SIG-M5 treated with dmso at 0.1 percent for 504 hours (cell line): ENCODE data around the gene DCDC2C.

Experiments
- DNase-seq: peaks from one replicate; lab custom pipeline; 2025; ENCODE audit not compliant: unreplicated experiment; lab: John Stamatoyannopoulos, UW

The DCDC2C gene

DNA sequence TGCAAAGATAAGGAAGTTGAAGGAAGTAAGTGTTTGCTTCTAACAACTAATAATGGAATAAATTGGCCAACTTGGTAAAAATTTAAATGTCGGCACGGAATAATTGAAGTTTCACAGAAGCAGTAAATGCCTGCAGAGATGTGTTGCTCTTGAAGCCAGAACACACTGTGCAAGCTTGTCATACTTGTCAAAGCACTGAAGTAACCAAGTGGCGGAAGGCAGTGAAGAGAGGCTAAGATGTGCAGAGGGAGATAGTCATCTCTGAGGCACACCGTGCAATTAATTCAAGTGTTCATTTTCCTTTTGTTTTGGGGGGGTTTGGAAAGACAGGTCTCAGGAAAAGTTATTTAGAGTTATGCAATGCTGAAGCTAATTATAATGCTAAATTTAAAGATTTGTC is 5.2 kb downstream of the DCDC2C start:
- DNase-seq = no peak

DNA sequence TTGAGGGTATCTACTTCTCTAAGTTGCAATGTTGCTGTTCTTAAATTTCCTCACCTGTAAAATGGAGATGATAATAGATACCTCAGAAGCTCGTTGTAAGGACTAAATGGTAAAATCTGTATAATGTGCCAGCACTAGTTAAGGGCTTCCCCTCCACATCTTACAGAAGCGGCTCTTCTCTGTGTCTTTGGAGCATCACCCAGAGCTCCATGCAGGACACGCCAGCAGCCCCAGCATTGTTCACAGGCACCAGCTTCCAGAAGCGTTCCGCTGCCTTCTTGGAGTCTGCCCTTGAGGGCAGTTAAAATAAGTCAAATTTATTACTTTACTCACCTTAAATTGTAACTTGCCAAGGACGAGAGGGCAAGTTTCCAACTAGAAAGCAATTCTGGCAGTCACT is 5.8 kb downstream of the DCDC2C start:
- DNase-seq = no peak

GRCh38 chr2:3712424-3712823 is 9.0 kb downstream of the DCDC2C start:
- no peak for DNase-seq

GRCh38 chr2:3712831-3713503 is 9.6 kb downstream of the DCDC2C start:
- no peak for DNase-seq

GRCh38 chr2:3718679-3719078 is 15.3 kb downstream of the DCDC2C start:
- DNase-seq = no peak

GRCh38 chr2:3725002-3725401 is 21.6 kb downstream of the DCDC2C start:
- no peak for DNase-seq

GRCh38 chr2:3725458-3726250 is 22.3 kb downstream of the DCDC2C start:
- no peak for DNase-seq

- no peak for DNase-seq
Observed at GRCh38 chr2:3726511-3726910, 23.1 kb downstream of the DCDC2C start.

GRCh38 chr2:3727397-3728045 is 24.1 kb downstream of the DCDC2C start:
- DNase-seq = no peak

GRCh38 chr2:3728104-3729054 is 25.0 kb downstream of the DCDC2C start:
- DNase-seq = peak; percentile 74

DNA sequence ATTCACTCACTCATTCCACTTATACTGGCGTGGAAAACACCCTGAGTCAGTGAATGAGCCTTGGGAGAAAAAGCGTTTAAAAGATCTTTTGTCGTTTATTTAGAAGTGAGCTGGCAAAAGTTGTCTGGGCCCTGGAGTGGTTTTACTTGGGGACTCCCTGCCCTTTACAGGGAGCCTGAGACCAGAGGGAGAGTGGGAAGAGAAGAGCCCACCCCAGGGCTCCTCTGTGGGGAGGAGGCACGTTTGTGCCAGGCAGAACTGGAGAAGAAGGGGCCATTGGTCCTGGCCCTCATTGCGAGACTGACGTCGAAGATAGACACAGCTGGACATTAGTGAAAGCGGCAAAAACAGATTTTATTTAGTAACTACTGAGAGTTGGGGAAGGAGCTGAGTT is 25.7 kb downstream of the DCDC2C start:
- DNase-seq = no peak

- DNase-seq = no peak
Observed at GRCh38 chr2:3729786-3730185, 26.4 kb downstream of the DCDC2C start.

GRCh38 chr2:3730646-3731045 is 27.3 kb downstream of the DCDC2C start:
- DNase-seq = no peak

DNA sequence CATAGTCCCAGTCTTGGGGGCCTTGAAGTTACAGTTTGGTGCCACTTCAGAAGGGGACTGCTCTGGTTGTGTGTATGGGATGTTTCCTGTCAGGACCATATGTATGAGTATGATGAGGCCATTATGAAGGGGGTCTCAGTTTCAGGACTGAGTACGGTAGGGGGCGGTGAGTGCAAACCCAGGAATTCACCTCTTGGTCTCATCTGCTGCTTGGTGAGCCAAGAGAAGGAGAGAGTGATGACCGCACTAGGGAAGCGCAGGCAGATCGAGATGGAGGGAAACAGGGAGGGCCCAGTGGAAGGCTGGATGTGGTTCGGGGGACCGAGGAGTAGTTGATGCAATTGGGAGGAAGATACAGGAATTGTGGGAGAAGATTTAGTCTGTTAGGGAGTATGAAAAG is 28.5 kb downstream of the DCDC2C start:
- no peak for DNase-seq

DNA sequence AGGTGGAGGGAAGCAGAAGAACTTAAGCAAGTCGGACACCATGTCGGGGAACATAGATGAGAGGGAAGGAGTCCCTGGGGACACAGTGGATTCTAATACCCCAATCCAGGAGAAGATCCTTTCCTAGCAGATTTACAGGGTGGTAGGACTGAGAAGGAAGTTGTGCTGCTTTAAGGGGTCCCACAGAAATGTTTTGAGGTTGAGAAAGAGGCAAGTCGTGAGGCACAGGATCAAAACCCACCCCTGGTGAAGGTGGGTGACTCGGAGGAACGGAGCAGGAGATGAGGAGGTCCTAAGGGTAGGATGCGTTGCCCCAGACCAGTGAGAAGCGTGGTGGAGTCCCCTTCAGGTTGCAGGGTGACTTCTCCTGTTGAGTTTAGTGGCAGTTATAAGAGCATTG is 32.7 kb downstream of the DCDC2C start:
- DNase-seq = no peak

- no peak for DNase-seq
Observed at GRCh38 chr2:3737128-3737527, 33.8 kb downstream of the DCDC2C start.

DNA sequence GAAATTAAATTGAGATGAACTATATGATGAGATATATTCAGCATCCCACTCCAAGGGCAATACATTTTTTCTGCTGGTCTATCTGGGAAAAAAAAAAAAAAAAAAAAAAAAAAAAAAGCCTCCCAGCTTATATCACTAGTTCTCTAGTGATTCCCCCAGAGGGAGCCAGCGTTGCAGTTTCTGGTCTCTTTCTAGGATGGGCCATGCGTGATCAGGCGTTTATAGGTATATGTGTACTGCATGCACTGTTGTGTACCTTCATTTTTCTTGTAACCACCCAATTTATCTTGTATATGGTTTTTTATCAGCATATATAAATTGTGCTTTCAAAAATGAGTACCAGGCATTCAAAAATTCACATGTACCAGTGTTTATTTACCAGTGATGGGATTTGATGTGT is 35.1 kb downstream of the DCDC2C start:
- DNase-seq = peak; percentile 36

DNA sequence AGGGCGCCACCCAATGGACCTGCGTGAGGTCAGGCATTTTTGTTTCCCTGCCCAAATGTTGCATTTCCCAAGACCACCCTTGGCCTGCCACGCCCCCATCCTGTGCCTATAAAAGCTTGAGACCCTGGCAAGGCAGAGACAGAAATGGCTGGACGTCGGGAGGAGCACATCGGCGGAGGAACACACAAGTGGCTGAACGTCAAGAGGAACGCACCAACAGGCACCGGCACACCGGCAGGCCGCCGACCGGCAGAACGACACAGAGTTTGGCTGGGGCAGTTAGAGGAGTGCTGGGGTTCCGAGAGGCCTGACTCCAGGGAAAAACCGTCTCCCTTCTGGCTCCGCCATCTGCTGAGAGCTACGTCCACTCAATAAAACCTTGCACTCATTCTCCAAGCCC is 35.9 kb downstream of the DCDC2C start:
- no peak for DNase-seq

DNA sequence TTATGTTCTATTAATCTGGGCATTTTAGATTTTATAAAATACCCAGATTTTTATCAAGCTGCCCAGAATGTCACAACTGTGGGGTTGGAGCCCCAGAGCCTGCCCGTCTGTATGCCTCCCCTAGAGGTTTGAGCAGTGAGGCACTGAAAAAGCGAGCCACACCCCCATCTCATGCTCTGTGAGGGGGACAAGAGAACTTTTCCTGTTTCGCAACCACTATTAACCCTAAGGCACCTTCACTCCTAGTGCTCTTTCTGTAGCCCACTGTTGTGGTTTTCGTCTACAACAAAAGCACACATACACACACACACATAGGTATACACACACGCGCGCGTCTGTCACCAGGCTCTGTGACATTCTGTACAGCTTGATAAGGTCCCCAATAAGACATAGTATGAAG is 38.0 kb downstream of the DCDC2C start:
- DNase-seq = no peak

- DNase-seq = no peak
Observed at GRCh38 chr2:3741867-3742602, 38.7 kb downstream of the DCDC2C start.
